NCI-H1930 (cell line): Measurements from ENCODE around the gene ZACN.

ENCODE experiments used
- DNase-seq, 2 experiments: peaks; one replicate each; lab custom pipeline; 2025; lab: John Stamatoyannopoulos, UW

The ZACN gene

DNA sequence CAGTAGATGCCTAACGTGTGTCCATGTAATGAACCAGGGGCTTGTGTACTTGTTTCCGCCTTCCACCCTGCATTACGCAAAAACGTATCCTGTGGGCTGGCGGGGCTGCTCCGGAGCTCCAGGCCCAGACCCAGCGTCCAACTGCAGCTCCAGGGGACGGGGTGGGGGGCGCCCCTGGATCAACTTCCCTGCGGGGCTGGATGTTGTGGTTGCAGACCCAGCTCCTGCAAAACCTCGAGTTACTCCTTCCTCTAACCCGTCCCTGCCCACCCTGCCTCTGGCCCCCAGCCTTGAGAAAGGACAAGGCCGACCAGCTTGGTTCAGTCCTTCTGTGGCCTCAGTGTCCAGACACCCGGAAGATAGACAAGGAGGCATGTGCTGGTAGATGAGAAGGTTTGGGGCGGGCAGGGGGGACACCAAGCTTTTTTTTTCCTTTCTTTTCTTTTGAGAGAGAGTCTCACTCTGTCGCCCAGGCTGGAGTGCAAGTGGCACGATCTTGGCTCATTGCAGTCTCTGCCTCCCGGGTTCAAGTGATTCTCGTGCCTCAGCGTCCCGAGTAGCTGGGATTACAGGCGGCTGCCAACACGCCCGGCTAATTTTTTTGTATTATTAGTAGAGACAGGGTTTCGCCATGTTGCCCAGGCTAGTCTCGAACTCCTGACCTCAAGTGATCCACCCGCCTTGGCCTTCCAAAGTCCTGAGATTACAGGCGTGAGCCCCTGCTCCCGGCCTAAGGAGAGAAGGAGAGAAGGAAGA is 25.3 kb downstream of the ZACN start:
- DNase-seq: no peak

DNA sequence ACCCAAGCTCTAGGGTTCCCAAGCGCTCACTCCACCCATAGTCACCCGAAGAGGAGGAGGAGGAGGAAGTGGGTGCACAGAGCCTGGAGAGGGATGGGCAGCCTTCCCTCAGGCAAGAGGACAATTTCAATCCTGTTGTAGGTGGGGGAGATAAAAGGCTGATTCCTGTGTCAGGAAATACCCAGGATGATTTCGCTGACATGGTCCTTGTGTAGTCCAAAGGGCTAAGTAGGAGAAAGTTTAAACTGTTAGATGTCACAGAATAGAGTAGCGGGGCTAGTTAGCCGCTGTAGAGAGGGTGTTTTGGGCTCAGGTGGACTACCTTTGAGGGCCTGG is 25.9 kb downstream of the ZACN start:
- no peak for DNase-seq

DNA sequence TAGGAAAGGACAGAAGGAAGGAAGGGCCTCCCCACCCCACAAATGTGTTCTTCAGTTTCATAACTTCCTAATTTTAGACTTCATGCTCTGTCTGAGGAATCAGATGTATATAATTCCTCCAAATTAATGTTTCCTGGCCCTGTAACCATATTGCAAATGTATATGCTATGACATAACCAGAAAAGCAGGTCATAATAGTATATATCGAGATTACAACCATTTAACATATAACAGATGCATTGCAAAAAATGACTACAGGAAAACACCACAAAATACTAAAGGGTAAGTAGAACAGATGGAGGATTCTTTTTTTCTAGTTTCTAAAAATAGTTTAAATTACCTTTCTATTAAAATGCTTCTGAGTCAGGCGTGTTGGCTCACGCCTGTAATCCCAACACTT is 27.7 kb downstream of the ZACN start:
- DNase-seq: no peak

DNA sequence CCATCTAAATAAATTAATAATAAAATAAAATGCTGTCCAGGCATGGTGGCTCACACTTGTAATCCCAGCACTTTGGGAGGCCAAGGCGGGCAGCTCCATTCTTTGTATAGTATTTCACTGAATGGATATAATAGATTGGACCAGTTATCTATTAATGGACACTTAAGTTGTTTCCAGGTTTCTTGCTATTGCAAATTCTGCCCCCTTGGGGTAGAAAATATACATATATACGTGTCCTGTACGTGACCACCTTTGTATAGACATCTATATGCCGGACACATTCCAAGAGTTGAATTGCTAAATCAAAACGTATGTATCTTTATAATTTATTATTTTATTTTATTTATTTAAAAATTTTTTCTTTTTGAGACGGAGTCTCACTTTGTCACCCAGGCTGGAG is 28.5 kb downstream of the ZACN start:
- DNase-seq: peak in 1 of 2 experiments; percentile 37

DNA sequence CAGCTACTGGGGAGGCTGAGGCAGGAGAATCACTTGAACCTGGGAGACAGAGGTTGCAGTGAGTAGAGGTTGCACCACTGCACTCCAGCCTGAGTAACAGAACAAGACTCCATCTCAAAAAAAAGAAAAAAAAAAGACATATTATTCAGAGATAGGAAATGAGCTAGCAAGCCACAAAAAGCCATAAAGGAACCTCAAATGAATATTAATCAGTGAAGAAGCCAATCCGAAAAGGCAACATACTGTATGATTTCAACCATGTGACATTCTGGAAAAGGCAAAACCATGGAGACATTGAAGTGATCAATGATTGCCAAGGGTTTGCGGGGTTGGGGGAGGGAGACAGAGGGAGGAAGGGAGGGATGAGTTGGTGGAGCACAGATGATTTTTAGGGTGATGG is 33.0 kb downstream of the ZACN start:
- DNase-seq: no peak

DNA sequence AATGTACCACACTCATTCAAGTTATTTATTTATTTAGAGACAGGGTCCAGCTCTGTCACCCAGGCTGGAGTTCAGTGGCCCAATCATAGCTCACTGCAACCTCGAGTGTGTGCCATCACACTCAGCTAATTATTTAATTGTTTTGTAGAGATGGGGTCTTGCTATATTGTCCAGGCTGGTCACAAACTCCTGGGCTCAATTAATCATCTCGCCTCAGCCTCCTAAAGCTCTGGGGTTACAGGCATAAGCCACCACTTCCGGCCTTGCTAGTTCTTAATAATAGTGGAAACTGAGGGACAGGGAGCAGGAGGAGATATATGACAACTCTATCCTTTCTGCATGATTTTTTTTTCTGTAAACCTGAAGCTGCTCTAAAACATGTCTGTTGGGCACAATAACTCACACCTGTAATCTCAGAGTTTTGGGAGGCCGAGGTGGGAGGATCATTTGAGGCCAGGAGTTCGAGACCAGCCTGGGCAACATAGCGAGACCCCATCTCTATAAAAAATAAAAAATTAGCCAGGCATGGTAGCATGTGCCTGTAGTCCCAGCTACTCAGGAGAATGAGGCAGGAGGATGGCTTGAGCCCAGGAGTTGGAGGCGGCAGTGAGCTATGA is 36.3 kb downstream of the ZACN start:
- no peak for DNase-seq

DNA sequence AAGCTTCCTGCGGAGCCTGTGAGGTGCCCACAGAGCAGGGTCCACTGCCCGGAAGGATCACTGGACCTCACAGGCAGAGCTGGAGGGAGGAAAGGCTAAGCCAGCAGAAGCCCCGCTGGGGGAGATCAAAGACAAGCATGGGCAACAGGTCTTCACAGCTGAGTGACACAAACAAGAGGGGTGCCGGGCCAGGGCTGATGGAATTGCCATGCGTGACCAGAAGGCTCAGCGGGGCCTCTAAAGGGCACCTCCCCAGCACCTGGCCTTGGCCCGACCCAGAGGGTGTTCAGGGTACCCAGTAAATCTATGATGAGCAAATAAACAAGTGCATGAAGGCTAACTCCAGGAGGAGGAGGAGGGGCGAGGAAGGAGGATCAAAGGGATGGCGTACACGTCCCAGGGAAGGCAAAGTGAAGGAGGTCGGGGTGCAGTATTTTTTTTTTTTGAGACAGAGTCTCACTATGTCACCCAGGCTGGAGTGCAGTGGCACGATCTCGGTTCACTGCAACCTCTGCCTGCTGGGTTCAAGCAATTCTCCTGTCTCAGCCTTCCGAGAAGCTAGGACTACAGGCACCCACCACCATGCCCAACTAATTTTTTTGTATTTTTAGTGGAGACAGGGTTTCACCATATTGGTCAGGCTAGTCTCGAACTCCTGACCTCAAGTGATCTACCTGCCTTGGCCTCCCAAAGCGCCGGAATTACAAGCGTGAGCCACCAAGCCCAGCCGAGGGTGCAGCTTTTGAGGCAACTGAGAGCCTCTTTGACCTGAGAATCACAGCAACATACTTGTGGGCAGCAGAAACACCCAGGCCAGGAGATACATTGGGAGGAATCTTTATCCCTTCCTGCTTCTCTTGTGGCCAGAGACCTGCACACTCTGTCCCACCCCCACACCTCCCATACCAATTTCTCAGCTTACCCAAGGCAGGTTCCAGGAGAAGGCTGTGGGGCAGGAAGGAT is 40.7 kb downstream of the ZACN start:
- no peak for DNase-seq

DNA sequence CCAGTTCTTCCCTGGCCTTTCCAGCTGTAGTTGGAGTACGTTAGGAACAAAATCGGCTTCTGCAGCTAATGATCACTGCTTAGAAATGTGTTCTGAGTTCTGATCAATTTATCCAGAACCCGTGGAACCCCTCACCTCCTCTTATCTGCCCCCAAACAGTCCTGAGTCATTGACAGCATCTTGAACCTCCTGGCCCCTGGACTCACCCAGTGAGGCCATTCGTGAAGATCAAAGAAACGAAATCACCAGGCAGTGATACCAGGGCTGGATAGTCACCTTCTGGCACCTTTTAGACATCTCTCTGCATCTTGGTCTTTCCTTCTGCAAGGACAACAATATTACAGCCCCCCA is 41.7 kb downstream of the ZACN start:
- no peak for DNase-seq

DNA sequence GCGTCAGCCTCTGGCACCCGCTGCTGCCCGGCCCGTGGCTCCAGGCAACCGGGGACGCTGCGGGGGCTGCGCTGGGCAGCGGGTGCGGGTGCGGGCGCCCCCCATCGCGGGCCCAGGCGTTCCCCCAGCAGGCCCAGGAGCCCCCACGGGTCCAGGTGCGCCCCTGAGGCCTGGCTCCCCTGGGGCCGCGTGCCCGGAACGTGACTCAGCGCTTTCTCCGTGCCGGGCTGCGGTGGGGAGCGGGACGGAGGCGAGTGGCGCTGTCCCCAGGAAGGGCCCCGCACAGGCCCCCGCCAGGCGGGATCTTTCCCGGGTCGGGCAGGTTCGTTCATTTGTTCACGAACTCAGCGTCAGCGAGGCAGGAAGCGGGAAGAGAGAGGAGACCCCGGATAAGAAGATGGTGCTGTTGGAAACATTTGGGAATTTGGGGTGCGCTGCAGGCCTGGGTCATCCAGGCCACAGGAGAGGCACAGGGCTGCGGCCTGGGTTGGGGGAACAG is 43.0 kb downstream of the ZACN start:
- no peak for DNase-seq

DNA sequence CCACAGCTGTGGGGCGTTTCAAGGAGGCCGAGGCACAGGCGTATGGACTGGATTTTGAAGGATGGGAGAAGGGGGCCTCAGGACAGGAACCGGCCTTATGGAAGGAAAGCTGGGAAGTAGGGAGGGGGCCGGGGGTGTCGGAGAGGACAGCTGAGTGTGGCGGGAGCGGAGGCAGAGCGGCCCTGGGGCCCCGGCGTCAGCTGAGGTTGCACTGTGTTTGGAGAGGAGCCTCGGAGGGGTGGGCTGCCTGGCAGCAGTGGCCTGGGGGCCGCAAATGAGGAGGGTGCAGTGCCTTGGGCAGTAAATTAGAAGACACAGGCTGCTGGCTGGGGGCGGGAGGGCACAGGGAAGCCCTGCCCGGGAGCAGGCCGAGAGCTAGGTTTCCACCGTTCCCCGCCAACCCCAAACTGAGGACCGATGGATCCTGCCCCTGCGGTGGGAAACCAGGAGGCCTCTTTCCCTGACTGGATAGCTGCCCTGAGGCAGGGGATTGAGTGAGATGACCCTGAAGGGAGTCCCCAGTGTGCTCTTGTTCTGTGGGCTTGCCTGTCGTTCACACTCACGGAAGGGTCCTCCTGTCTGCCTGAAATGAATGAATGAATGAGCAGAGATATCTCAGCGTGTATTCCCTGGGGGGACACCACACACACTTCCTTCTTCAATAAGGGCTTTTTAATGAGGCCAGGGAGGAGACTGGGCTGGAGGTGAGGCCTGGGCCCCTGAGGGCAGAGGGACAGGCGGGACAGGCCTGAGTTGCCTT is 43.6 kb downstream of the ZACN start:
- no peak for DNase-seq

DNA sequence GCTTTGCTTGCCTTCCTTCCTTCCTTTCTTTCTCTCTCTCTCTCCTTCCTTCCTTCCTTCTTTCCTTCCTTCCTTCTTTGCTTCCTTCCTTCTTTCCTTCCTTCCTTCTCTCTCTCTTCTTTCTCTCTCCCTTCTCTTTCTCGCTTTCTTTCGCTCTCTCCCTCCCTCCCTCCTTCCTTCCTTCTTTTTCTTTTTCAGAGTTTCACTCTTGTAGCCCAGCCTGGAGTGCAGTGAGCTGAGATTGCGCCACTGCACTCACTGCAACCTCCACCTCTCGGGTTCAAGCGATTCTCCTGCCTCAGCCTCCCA is 44.2 kb downstream of the ZACN start:
- DNase-seq: no peak

DNA sequence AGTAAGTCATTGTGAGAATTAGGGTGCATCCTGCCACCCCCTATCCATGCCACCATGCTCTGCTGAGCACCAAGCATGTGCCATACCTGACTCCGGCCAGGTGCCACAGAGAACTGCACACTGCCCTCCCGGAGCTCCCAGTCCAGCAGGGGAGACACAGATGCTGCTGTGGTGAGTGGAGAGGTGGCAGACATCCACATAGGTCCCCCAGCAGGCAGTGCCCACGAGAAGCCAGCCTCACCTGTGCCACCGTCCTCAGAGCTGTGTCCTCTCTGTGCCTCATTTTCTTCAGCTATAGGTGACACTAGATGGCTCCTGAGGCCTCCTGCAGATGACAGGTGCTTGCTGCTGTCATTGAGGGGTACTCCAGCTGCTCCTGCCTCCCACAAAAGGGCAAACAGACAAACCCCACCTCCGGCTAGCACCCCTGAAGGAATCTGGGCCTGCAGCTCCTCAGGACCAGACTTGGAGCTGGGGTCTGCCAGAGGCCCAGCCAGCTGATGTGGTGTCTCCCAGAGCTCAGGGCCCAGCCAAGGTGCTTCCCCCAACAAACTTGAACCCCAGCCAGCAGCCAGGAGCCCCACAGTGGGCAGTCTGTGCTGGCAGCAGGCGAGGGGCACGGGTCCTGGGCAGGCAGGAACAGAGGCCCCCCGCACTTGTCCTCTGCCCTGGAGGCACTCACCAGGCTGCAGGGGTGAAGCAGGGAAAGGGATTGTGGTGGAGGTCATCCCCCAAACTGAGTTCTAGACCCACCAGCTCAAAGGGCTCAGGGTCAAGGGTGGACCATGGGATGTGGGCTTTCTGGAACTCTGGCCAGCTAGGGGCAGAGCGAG is 45.0 kb downstream of the ZACN start:
- DNase-seq: no peak

DNA sequence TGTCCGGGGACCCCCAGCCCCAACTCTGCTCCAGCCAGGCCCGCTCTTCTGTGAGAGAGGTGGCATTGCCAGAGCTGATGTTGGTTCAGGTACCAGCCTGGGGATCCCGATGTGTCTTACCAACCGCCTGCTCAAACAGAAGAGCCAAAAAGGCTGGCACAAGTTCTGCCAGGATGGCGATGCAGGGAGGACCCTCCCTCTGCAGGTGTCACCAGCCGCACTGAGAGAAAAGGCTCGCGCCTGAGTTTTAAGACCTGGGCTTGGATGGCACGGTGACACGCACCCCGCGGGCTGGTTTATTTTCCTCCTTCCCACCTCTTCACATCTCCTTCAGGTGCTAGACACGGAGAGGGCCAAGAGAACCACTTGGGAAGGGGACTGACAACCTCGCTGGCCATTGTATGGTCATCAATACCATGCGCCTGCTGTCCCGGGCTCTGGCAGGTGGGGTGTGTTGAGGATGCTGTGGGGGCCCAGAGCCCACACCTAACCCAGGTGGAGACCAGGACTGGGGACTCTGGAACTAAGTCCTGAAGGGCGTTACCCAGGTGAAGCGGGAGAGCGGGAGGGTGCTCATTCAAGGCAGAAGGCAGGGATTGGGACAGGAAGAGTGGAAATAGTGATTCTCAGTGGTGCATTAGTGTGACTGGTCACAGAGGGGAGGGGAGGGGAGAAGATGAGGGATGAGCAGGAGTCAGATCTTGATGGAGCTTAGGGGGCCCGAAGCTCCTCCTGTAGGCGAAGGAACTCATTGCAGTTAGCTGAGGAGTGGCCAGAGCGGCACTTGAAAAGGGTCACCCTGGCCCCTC is 45.8 kb downstream of the ZACN start:
- DNase-seq: no peak

DNA sequence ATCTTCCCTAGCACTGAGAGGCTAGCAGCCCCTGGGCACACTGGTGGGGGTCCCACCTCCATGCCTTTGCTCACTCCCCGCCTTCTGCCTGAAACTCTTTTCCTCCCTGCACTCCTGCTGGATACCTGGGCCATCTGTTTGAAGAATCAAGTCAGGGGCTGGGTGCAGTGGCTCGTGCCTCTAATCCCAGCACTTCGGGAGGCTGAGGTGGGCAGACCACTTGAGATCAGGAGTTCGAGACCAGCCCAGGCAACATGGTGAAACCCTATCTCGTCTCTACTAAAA is 46.4 kb downstream of the ZACN start:
- no peak for DNase-seq

DNA sequence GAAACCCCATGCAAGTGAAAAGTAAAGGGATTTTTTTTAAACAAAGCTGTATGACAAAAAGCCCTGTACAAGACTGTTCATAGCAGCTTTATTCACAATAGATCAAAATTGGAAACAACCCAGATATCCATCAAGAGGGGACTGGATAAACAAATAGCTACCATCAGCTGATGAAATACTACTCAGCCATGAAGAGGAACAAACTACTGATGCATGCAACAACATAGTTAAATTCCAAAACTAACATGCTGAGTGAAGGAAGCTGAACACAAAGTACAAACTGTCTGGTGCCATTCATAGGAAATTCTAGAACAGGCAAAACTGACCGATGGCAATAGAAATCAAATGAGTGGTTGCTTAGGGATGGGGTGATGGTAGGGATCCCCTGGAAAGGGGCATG is 46.9 kb downstream of the ZACN start:
- DNase-seq: no peak

DNA sequence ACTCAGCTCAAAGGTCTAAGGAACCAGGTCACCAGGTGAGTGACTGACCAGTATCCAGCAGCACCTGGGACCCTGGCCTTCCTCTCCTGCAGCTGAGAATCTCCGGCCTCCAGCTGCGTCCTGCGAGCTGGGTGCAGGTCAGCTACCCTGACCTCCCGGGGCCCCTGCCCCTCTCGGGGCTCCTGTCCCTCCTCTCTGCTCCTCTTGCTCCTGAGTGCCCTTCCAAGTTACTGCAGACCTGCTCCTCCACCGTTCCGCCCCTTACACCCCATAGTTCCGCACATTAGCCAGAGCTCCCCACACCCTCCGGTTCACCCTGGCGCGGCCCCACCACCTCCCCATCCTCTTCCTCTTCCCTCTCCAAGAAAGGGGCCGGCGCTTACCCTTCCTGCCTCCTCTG is 51.5 kb downstream of the ZACN start:
- DNase-seq: no peak

DNA sequence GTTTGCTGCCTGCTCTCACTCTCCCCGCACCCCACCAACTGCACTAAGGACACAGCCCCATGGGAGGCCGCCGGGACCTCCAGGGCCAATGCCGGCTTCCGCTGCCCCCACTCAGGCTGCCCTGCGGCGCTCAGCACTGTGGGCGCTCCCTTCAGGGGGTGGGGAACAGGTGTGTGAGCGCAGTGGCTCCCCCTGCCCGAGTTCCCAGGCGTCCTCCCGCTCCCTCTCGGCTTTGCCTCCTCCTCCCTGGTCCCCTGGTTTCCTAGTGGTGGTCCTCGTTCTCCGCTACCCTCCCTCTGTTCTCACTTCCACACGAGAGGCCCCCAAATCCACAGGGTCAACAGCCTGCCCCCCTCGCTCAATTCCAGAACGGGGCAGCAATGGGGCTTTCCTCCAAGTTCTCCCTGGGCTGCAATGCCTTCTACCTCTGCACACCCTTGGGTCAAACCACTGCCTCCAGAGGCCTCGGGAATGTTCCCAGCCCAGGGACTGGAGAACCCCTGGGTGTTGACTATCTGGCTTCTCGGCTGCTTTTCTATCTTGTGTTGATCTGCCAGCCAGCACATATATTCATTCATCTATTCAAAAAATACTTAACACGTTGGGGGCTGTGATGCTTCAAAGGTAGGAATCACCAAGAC is 52.2 kb downstream of the ZACN start:
- DNase-seq: no peak

DNA sequence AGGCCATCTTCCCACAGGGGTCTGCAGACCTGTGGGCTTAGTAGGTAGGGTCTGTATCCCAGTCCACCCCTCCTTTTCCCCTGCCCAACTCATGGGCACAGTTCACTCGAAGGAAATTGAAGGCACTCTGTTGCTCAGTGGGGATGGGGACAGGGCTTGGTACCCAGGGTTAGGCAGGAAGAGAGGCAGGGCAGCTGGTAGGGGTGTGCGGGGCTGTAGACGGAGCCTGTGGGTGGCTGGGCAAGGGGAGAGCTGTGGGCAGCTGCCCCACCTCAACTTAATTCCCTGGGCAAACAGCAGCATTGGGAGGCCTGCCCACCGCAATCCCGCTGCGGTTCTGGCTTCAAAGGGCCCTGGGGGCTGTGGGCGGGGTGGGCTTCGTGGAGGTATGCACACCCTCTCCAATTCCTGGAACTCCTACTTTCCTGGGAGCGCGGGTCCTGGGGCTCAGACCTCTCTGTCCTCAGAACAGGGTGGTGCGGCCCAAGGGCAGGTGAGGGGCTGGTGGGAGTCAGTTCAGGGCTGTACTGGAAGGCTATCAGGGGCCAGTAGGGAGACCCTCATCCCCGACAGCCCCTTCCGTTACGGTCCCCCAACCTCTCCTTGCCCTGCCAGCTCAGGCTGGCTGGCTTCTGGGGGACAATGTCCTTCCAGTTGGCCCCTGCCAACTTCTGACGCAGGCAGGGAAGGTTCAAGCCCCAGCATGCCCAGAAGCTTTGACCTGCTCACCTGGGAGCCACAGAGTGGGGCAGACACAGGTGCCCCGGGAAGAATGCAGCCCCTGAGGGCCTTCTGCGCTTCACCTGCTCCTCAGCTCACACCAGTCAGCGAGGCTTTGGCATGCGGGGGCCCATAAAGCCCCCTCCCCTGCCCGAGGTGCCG is 53.0 kb downstream of the ZACN start:
- no peak for DNase-seq
